22Rv1 (cell line): ENCODE data around the gene SPTBN1.

Source experiments
- ZFX ChIP-seq: fragments of 450-650 bp; IDR thresholded peaks from 2 replicates; pipeline ENCODE4 v1.6.1; 2017; ENCODE audit warnings: antibody characterized with exemption, borderline replicate concordance
- TF ChIP-seq, protein P1 (sequence below): fragments of 450-650 bp; IDR thresholded peaks from 2 replicates; pipeline ENCODE4 v1.5.1; 2017; ENCODE audit warnings: mild to moderate bottlenecking

DNA sequence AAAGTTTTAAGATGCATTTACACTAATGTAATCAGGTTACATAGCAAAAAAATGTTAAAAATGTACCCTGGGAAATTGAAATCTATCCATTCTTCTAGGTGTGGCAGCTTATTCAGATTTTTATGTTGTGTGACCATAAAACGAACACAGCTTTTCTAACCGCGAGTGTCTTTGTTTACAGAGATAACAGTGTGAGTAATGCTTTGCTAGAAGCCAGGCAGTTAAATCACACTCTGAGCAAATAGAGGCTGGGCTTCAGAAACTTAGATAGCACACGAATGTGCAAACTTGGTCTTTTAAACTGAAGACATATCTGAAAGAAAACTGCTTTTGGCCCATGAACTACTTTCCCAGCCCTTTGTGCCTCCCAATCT, 116.1 kb downstream of the SPTBN1 start:
- TF ChIP-seq, protein P1, sequence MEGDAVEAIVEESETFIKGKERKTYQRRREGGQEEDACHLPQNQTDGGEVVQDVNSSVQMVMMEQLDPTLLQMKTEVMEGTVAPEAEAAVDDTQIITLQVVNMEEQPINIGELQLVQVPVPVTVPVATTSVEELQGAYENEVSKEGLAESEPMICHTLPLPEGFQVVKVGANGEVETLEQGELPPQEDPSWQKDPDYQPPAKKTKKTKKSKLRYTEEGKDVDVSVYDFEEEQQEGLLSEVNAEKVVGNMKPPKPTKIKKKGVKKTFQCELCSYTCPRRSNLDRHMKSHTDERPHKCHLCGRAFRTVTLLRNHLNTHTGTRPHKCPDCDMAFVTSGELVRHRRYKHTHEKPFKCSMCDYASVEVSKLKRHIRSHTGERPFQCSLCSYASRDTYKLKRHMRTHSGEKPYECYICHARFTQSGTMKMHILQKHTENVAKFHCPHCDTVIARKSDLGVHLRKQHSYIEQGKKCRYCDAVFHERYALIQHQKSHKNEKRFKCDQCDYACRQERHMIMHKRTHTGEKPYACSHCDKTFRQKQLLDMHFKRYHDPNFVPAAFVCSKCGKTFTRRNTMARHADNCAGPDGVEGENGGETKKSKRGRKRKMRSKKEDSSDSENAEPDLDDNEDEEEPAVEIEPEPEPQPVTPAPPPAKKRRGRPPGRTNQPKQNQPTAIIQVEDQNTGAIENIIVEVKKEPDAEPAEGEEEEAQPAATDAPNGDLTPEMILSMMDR = no peak
- no peak for TF ChIP-seq ZFX
